GM18505 (cell line): ENCODE measurements around the gene ADH1B.
"Not testable (repeated sequence)": the region's sequence is repeated elsewhere in the genome, so short reads cannot be mapped to it uniquely, and the experiment has no call there.

Source experiments
- ATAC-seq: cut with Tn5 transposase; IDR thresholded peaks from one replicate; pipeline ENCODE4 v1.9.1; 2021; ENCODE audit not compliant: unreplicated experiment
- POLR2A ChIP-seq: IDR thresholded peaks from 4 replicates; pipeline ENCODE4 v1.6.1; 2011; ENCODE audit warnings: borderline replicate concordance; ENCODE audit not compliant: insufficient read depth, insufficient read length; ENCODE audit errors: extremely low read depth

ADH1B gene

GRCh38 chr4:99321241-99322191 lies at the start of gene ADH1B:
Gene ADH1B (minus strand): TSS chr4:99321401. CDS start chr4:99321331, 70 bp downstream.
- no peak for ATAC-seq
- TF ChIP-seq POLR2A, result no peak

- not testable (repeated sequence) for ATAC-seq
Measured at GRCh38 chr4:99367817-99368216, 46.6 kb upstream of the ADH1B start.

- no peak for TF ChIP-seq POLR2A
- no peak for ATAC-seq
Measured at GRCh38 chr4:99366491-99366890, 45.3 kb upstream of the ADH1B start.

DNA sequence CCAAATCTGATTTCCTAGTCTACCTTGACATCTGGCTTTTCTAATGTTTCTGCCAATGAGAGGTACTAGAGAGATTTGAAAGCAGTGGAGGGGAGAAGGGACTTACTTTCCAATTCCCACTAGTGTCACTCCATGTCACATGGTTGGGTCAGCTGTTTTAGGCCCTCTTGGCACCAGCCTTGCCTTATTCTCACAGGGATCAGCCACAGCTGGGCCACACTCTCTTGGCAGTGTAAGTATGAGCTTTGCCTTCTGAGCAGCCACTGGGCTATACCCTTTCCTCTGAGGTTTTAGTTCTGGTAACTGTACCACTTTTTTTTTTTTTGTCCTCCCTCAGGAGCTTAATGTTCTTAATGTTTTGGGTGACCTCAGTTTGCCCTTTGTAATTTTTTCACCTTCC lies 41.6 kb upstream of the ADH1B start:
- ATAC-seq, result no peak
- TF ChIP-seq POLR2A, result no peak

DNA sequence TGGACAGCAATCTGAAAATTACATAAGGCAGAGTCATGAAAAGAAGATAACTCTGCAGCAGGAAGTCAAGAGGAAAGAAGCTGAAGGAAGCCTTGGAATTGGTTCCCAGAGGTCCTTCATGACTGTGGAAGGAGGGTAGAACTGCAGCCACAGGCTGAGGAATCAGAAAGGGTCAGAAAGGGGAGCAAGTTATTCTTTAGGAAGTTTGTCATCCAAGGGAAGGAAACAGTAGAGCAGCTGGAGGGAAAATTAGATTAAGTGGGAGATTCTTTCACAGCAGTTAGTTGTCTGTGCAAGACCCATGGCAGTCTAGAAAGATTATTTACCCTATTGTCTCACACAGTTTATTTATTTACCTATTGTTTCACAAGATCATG lies 40.7 kb upstream of the ADH1B start:
- no peak for ATAC-seq
- no peak for TF ChIP-seq POLR2A

DNA sequence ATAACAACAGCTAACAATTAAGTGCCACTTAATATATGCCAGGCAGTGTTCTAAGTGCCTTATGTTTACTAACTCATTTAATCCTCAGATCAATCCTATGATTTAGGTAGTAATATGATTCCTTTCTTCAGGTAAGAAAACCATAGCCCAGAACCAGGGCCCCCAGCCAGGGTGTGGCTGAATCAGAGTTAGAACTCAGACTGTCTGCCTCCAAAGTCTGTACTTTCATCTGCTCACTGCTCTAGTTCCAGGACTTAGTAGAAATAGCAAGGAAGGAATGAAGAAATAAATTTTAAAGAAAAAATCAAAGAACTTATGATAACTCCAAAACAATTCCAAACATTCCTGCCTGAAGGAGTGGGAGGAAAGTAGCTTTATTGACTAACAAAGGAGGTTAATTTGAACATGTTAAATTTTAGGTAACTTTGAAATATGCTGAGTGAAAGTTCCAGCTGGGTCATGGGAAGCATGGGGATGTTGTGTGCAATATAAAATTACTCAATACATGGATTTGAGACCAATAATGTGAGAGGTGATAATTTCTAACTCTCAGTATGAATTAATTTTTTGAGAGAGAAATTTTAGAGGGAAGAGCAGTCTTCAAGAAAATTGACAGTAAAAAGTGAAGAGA lies 40.2 kb upstream of the ADH1B start:
- no peak for ATAC-seq
- TF ChIP-seq POLR2A, result no peak

DNA sequence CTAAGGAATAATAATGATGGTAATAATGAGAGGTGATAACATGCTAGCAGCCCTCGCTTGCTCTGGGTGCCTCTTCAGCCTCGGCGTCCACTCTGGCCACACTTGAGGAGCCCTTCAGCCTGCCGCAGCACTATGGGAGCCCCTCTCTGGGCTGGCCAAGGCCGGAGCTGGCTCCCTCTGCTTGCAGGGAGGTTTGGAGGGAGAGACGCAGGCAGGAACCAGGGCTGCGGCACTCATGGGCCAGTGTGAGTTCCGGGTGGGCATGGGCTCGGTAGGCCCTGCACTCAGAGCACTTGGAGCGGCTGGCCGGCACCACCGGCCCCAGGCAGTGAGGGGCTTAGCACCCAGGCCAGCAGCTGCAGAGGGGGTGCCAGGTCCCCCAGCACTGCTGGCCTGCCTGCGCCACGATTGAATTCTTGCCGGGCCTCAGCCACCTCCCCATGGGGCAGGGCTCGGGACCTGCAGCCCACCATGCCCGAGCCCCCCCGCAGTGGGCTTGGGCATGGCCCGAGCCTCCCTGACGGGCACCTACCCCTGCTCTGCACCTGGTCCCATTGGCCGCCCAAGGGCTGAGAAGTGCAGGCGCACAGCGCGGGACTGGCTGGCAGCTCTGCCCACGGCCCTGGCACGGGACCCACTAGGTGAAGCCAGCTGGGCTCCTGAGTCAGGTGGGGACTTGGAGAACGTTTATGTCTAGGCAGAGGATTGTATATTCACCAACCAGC lies 38.4 kb upstream of the ADH1B start:
- no peak for TF ChIP-seq POLR2A
- ATAC-seq, result no peak

DNA sequence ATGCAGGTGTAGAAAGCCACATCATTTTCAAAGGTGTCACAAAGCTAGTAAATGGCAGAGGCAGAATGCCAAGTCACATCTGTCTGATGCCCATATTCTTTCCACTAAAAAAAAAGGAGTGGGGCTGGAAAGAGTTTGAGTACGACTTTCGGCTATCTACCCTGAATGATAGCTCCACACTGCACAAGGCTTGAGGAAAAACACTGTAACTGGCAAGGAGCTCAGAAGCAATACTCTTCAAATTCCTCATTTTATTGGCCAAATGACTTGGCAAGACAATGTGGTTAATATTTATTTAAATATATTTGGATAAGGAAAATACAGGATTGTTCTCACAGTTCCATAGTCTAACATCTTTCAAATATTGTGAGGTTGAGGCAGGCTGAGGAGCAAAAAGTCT lies 36.7 kb upstream of the ADH1B start:
- no peak for ATAC-seq
- no peak for TF ChIP-seq POLR2A

GRCh38 chr4:99356992-99357391 lies 35.8 kb upstream of the ADH1B start:
- peak; percentile 76 for ATAC-seq
- no peak for TF ChIP-seq POLR2A

GRCh38 chr4:99356149-99356548 lies 34.9 kb upstream of the ADH1B start:
- not testable (repeated sequence) for ATAC-seq

GRCh38 chr4:99352602-99353537 lies 31.7 kb upstream of the ADH1B start, which contains the start of gene ADH1C:
Gene ADH1C (minus strand): TSS chr4:99352746. CDS start chr4:99352675, 71 bp downstream.
- TF ChIP-seq POLR2A, result no peak
- ATAC-seq, result no peak

GRCh38 chr4:99351487-99351886 lies 30.3 kb upstream of the ADH1B start:
- TF ChIP-seq POLR2A, result no peak
- ATAC-seq, result no peak

- TF ChIP-seq POLR2A, result no peak
- no peak for ATAC-seq
Measured at GRCh38 chr4:99349338-99349737, 28.1 kb upstream of the ADH1B start.

- ATAC-seq, result not testable (repeated sequence)
Measured at GRCh38 chr4:99342624-99343023, 21.4 kb upstream of the ADH1B start.
